GM12875 (cell line): ENCODE data around the gene EIF1.

Experiments used
- H3K4me3 ChIP-seq: one replicate; pipeline ENCODE4 v1.5.1; 2011; ENCODE audit warnings: low read depth, low read length, control low read depth
- CTCF ChIP-seq: IDR thresholded peaks from 2 replicates; pipeline ENCODE4 v1.5.1; 2011; ENCODE audit warnings: low read depth, mild to moderate bottlenecking, control low read depth, inconsistent platforms, low read length, moderate library complexity, borderline replicate concordance; ENCODE audit not compliant: insufficient read depth

Gene EIF1

GRCh38 chr17:41702712-41703111 lies 14.0 kb downstream of the EIF1 start:
- TF ChIP-seq CTCF, result no peak

DNA sequence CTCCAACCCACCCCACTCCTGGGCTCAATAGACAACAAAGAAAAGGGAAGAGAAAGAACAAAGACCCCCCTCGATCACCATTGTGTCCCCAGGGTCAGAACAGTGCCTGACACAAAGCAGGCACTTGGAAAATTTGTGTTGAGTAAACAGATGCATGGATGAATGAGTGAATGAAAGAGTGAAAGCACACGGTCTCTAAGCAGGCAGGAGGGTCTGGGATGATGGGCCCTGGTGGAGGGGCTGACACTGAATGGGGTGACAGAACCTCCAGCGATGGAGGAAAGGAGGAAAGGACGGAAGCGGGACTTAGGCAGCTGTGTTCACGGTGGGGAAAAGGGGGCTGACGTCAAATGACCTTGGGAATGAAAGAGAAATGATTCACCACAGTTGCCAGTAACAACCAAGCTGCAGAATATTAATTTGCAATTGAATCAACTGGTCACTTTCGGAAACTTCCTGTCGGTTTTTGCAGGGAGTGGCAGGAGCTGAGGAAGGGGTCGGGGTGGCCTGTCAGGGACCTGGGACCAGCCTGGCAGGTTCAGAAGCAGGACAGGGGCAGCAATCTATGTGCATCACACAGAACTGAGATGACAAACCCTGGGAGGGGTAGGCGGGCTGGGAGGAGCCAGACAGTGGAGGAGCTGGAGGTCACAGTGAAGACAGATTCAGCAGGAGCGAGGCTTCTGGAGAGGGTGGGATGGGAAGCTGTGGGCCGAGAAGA lies 16.7 kb downstream of the EIF1 start:
- H3K4me3 ChIP-seq, result no peak overlapping the region
- no peak for TF ChIP-seq CTCF

More at GRCh38 chr17:41702712-41703111, 14.0 kb downstream of the EIF1 start:
- H3K4me3 ChIP-seq, result no peak overlapping the region

DNA sequence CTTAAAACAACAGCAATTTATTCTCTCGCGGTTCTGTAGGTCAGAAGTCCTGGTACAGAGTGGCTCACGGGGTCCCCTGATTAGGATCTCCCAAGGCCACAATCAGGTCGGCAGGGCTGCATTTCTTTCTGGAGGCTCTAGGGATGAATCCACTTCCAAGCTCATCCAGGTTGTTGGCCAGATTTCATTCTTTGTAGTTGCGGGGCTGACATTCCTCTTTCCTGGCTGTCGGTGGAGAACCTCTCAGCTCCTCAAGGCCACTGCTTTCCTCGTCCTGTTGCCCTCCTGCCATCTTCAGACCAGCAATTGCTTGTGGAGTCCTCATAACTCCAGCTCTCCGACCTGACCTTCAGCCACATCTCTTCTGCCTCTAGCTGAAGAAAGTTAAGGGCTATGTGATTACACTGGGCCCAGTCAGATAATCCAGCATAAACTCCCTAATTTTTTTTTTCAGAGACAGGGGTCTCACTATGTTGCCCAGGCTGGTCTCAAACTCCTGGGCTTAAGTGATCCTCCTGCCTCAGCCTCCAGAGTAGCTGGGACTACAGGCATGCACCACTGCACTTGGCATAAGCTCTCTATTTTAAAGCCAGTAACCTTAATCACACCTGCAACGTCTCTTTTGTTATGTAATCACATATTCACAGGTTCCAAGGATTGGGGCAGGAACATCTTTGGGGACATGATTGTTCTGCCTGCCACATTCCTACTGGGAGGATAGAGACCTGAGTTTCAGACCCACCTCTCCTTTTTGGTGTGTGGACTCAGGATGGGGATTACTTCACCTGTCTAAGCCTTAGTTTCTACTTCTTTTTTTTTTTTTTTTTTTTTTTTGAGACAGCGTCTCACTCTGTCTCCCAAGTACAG lies 19.4 kb downstream of the EIF1 start:
- no peak overlapping the region for H3K4me3 ChIP-seq
- TF ChIP-seq CTCF, result no peak

DNA sequence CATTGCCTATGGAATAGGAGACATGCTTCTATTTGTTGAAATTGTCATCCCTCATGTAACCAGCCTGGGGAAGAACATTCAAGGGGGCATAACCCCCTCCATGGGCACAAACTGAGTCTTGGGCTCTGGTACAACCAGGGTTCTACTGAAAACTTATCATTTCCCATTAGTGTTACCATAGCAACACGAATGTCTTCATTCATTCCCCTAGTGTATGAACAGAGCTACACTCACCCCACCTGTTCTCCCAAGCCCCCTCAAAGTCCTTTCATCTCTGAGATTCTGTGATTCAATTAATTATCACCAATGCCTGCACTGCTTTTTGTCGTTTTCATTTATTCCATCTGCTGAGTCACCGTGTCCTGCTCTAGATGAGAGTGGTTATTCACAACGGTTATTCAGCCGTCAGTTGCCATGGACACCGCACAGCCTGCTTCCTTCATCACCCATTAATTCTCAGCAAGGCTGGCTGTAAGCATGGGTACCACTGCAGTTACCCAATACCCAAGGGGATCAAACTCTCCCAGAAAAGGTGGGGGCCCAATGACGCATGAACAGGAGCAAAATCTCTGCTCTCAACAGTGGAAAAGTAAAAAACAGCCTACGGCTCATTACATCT lies 21.9 kb downstream of the EIF1 start:
- no peak for TF ChIP-seq CTCF
- no peak overlapping the region for H3K4me3 ChIP-seq

GRCh38 chr17:41711669-41712400 lies 23.1 kb downstream of the EIF1 start, which contains the start of gene GAST:
Gene GAST, plus strand, starts transcription at chr17:41712331. Its CDS starts 3,106 bp downstream, at chr17:41715437.
- no peak within 1 kb of the TSS for H3K4me3 ChIP-seq
- TF ChIP-seq CTCF, result no peak

DNA sequence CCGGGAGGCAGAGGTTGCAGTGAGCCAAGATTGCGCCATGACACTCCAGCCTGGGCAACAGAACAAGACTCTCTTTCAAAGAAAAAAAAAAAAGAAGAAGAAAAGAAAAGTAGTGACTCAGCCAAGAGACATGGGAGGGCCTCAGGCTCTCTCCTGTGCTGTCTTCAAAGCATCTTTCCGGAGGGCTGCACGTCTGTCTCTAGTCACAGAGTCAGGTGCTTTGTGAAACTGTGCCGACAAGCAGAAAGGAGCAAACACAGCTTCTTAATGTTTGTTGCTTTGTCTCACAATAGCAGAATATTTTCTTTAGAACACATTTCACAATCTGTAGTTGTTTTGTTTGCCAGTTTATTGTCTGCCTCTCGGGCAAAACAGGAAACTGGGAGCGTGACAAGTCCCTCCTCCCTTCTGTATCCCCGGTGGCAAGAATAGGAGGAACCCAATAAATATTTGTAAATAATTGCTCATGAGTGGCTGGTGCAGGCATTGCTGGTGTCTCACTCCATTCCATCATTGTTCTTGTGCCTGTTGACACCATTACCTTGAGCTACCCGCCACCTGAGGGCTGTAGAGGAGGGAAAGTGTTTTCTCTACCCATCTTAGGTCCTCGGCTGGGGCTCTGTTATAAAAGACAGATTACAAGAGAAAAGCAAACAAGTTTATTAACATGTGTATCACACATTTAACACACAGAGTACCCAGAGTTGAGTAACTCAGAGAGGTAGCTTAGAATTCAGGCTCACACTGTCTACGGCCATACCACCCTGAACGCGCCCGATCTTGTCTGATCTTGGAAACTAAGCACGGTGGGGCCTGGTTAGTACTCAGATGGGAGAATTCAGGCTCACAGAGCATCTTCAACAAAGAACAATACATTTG lies 29.0 kb downstream of the EIF1 start:
- no peak overlapping the region for H3K4me3 ChIP-seq
- no peak for TF ChIP-seq CTCF
